ENCODE results near the gene RABEP2. TPM values are rescaled to one million over a fixed set of nuclear protein-coding genes. Genes with fewer than 3 reads are reported as not detected.

RABEP2 gene
- total RNA-seq, 1 experiment from 2014 or later, result 13.4 TPM

DNA sequence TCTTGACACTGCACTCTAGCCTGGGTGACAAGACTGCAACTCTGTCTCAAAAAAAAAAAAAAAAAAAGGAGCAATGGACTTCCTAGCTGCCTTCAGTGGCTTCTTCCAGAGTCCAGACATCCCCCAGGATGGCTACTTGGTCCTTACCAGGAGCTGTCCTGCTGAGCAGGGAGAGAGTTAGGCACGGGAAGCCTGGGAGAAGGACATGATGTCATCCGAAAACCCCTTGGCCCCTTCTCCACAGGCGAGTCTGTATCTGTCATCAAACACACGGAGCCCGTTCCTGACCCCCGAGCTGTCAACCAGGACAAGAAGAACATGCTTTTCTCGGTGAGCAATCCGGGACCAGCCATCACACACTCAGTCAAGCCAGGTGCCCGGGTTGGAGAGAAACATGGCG, 38.1 kb downstream of the RABEP2 start:
- no peak for TF ChIP-seq CBX3 (IDR thresholded peaks at IDR 0.05; ENCODE audit: low read depth)
- no peak for TF ChIP-seq SP1 (IDR thresholded peaks at IDR 0.05; ENCODE audit: low read depth)
- TF ChIP-seq, protein P1, sequence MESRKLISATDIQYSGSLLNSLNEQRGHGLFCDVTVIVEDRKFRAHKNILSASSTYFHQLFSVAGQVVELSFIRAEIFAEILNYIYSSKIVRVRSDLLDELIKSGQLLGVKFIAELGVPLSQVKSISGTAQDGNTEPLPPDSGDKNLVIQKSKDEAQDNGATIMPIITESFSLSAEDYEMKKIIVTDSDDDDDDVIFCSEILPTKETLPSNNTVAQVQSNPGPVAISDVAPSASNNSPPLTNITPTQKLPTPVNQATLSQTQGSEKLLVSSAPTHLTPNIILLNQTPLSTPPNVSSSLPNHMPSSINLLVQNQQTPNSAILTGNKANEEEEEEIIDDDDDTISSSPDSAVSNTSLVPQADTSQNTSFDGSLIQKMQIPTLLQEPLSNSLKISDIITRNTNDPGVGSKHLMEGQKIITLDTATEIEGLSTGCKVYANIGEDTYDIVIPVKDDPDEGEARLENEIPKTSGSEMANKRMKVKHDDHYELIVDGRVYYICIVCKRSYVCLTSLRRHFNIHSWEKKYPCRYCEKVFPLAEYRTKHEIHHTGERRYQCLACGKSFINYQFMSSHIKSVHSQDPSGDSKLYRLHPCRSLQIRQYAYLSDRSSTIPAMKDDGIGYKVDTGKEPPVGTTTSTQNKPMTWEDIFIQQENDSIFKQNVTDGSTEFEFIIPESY (IDR thresholded peaks at IDR 0.05; ENCODE audit: extremely low read depth, insufficient replicate concordance, low read length), result no peak
- TF ChIP-seq RAD21 (IDR thresholded peaks at IDR 0.05; ENCODE audit: low read depth), result no peak
- no peak for TF ChIP-seq FOSL1 (IDR thresholded peaks at IDR 0.05; ENCODE audit: low read depth)
- no peak for TF ChIP-seq POLR2A (IDR thresholded peaks at IDR 0.05; ENCODE audit: borderline replicate concordance, extremely low read depth, insufficient read depth, insufficient read length)
- no peak for TF ChIP-seq SIN3A (IDR thresholded peaks at IDR 0.05; ENCODE audit: low read depth)
- no peak for TF ChIP-seq ELF1 (IDR thresholded peaks at IDR 0.05; ENCODE audit: borderline replicate concordance, low read depth)
- TF ChIP-seq CEBPB (IDR thresholded peaks at IDR 0.05; ENCODE audit: low read depth), result no peak
- TF ChIP-seq SRF (IDR thresholded peaks at IDR 0.05; ENCODE audit: low read depth), result no peak
- no peak for TF ChIP-seq EGR1 (IDR thresholded peaks at IDR 0.05; ENCODE audit: low read depth)
- TF ChIP-seq EZH2 (IDR thresholded peaks at IDR 0.05), result no peak
- TF ChIP-seq JUND (IDR thresholded peaks at IDR 0.05), result no peak
- TF ChIP-seq YY1 (IDR thresholded peaks at IDR 0.05; ENCODE audit: extremely low read depth, insufficient replicate concordance, low read depth, low read length), result no peak
- TF ChIP-seq ZNF274 (IDR thresholded peaks at IDR 0.05; ENCODE audit: low read depth, low read length), result no peak
- TF ChIP-seq, protein P2, sequence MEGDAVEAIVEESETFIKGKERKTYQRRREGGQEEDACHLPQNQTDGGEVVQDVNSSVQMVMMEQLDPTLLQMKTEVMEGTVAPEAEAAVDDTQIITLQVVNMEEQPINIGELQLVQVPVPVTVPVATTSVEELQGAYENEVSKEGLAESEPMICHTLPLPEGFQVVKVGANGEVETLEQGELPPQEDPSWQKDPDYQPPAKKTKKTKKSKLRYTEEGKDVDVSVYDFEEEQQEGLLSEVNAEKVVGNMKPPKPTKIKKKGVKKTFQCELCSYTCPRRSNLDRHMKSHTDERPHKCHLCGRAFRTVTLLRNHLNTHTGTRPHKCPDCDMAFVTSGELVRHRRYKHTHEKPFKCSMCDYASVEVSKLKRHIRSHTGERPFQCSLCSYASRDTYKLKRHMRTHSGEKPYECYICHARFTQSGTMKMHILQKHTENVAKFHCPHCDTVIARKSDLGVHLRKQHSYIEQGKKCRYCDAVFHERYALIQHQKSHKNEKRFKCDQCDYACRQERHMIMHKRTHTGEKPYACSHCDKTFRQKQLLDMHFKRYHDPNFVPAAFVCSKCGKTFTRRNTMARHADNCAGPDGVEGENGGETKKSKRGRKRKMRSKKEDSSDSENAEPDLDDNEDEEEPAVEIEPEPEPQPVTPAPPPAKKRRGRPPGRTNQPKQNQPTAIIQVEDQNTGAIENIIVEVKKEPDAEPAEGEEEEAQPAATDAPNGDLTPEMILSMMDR (IDR thresholded peaks at IDR 0.05 in 2 of 3, conservative IDR thresholded peaks at IDR 0.05 in 1 of 3; ENCODE audit: borderline replicate concordance in 1 of 3, insufficient read depth in 1 of 3, low read depth in 2 of 3, low read length in 2 of 3), result no peak
- TF ChIP-seq ZFX (IDR thresholded peaks at IDR 0.05), result no peak
- TF ChIP-seq, protein P3, sequence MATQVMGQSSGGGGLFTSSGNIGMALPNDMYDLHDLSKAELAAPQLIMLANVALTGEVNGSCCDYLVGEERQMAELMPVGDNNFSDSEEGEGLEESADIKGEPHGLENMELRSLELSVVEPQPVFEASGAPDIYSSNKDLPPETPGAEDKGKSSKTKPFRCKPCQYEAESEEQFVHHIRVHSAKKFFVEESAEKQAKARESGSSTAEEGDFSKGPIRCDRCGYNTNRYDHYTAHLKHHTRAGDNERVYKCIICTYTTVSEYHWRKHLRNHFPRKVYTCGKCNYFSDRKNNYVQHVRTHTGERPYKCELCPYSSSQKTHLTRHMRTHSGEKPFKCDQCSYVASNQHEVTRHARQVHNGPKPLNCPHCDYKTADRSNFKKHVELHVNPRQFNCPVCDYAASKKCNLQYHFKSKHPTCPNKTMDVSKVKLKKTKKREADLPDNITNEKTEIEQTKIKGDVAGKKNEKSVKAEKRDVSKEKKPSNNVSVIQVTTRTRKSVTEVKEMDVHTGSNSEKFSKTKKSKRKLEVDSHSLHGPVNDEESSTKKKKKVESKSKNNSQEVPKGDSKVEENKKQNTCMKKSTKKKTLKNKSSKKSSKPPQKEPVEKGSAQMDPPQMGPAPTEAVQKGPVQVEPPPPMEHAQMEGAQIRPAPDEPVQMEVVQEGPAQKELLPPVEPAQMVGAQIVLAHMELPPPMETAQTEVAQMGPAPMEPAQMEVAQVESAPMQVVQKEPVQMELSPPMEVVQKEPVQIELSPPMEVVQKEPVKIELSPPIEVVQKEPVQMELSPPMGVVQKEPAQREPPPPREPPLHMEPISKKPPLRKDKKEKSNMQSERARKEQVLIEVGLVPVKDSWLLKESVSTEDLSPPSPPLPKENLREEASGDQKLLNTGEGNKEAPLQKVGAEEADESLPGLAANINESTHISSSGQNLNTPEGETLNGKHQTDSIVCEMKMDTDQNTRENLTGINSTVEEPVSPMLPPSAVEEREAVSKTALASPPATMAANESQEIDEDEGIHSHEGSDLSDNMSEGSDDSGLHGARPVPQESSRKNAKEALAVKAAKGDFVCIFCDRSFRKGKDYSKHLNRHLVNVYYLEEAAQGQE (IDR thresholded peaks at IDR 0.05; ENCODE audit: low read depth), result no peak
- TF ChIP-seq POLR2AphosphoS5 (IDR thresholded peaks at IDR 0.05; ENCODE audit: low read depth, low read length), result no peak
- TF ChIP-seq EZH2phosphoT487 (IDR thresholded peaks at IDR 0.05; ENCODE audit: borderline replicate concordance), result no peak
- no peaks in the 10 kb centered on the region for H4K20me1 ChIP-seq (ENCODE audit: insufficient read depth)
- H3K4me3 ChIP-seq (replicated peaks in 1 of 2; ENCODE audit: low read depth in 1 of 2, low read length in 2 of 2), result no peak overlapping the region
- no peak overlapping the region for H3K4me2 ChIP-seq (ENCODE audit: low read length)
- H3K27ac ChIP-seq (ENCODE audit: low read depth, low read length), result no peak overlapping the region
- BruUV-seq (replicated peaks), result no TSS peak
- H3K36me3 ChIP-seq (ENCODE audit: control insufficient read depth in 1 of 2, insufficient read depth in 2 of 2, low read length in 2 of 2), result no peaks in the 10 kb centered on the region; a peak in 1 of 4 replicates
- no peaks in the 10 kb centered on the region for H3K79me2 ChIP-seq (ENCODE audit: insufficient read depth, low read length)
- no peak for ATAC-seq
- intact Hi-C loops (cut with micrococcal nuclease), result no loop called here
- no peaks in the 10 kb centered on the region for H3K4me1 ChIP-seq (ENCODE audit: control insufficient read depth in 1 of 2, insufficient read depth in 2 of 2, low read length in 2 of 2)
- ChIA-PET POLR2A (no interaction called here), CTCF (no interaction called here), RAD21 (ENCODE audit: low non-redundant PET in 1 of 2, low total read pairs in 2 of 2, uncharacterized antibody in 2 of 2, unreplicated experiment in 2 of 2) (no interaction called here)
- H2AFZ ChIP-seq (ENCODE audit: low read depth, low read length, poor library complexity, severe bottlenecking), result no peak overlapping the region
- H3K9ac ChIP-seq (ENCODE audit: low read length), result no peak overlapping the region
- H3K9me3 ChIP-seq (ENCODE audit: control insufficient read depth in 1 of 2, insufficient read depth in 1 of 2, low read depth in 1 of 2, low read length in 2 of 2), result no peaks in the 10 kb centered on the region
- no peaks in the 10 kb centered on the region for H3K27me3 ChIP-seq (ENCODE audit: insufficient read depth, low read length)
- DNase-seq (ENCODE audit: low read depth, low spot score), result no peak
- no peaks in the 10 kb centered on the region for H3K9me2 ChIP-seq (ENCODE audit: insufficient read depth)

Measured in HCT116 (cell line).